Natural killer cell treated with Interleukin-12 subunit alpha and Interleukin-12 subunit beta and Interleukin-15 and Interleukin-18, amount 100 ng/mL, for 72 hours (primary cell): ENCODE data around the gene RUFY1. TPM values are rescaled to one million over a fixed set of nuclear protein-coding genes. Genes with fewer than 3 reads are reported as not detected.
A peak's percentile ranks its signal among the peaks of the same experiment; 100 is the strongest.

Experiments
- ATAC-seq, 2 donors: fragments of 150-1000 bp; cut with Tn5 transposase in 1 of 2; sonication (Bioruptor Pico), chemical (Tn5 transposase) in 1 of 2; 2 replicates each; pipeline ENCODE4 v1.10.0; 2021
- DNase-seq: peaks from one replicate; pipeline ENCODE4 v3.0.0; 2022; ENCODE audit warnings: low spot score
- H3K27ac Mint-ChIP-seq, 2 donors: 1 replicate in 1 of 2; 2 replicates in 1 of 2; pipeline ENCODE4 v1.8.0; 2022; ENCODE audit warnings: mixed read lengths in 2 of 2, mild to moderate bottlenecking in 1 of 2, moderate library complexity in 1 of 2
- H3K27me3 Mint-ChIP-seq, 2 donors: 1 replicate in 1 of 2; 2 replicates in 1 of 2; pipeline ENCODE4 v1.8.0; 2022; ENCODE audit warnings: mixed read lengths in 2 of 2
- H3K36me3 Mint-ChIP-seq: one replicate; pipeline ENCODE4 v1.8.0; 2022; ENCODE audit warnings: mixed read lengths
- H3K4me1 Mint-ChIP-seq, 2 donors: 1 replicate in 1 of 2; 2 replicates in 1 of 2; pipeline ENCODE4 v1.8.0; 2022; ENCODE audit warnings: low read depth in 2 of 2, mixed read lengths in 2 of 2, mild to moderate bottlenecking in 1 of 2
- H3K4me3 Mint-ChIP-seq: one replicate; pipeline ENCODE4 v1.8.0; 2022; ENCODE audit warnings: mixed read lengths
- H3K9me3 Mint-ChIP-seq: 2 replicates; pipeline ENCODE4 v1.8.0; 2022; ENCODE audit warnings: mixed read lengths
- total RNA-seq, 2 donors: library from RNA; stranded (reverse); gene quantifications; one replicate each; pipeline ENCODE4 v1.2.3, GENCODE V29; 2022

Gene RUFY1
- total RNA-seq, 2 donors from 2014 or later, result 29.2 to 41.0 TPM

GRCh38 chr5:179558932-179559283, 8.6 kb downstream of the RUFY1 start:
- Mint-ChIP-seq H3K36me3 (no peaks in the 10 kb centered on the region), H3K4me3 (peak overlapping the region; percentile 95), H3K4me1 (peaks cover 10 to 14% of the 10 kb centered on the region in 2 donors), H3K27ac (peak overlapping the region; percentile 80 to 91), H3K9me3 (no peaks in the 10 kb centered on the region), H3K27me3 (no peaks in the 10 kb centered on the region)
- no peak for DNase-seq
- no peak for ATAC-seq

- DNase-seq (peak; percentile 97), ATAC-seq (peak; percentile 100)
- Mint-ChIP-seq H3K27me3 (no peaks in the 10 kb centered on the region), H3K9me3 (no peaks in the 10 kb centered on the region), H3K4me3 (peak overlapping the region; percentile 95), H3K4me1 (peaks cover 10 to 14% of the 10 kb centered on the region in 2 donors), H3K36me3 (no peaks in the 10 kb centered on the region), H3K27ac (peak overlapping the region; percentile 80 to 91)
These were observed 9.2 kb downstream of the RUFY1 start for GRCh38 chr5:179559284-179560252.

GRCh38 chr5:179564526-179564925, 14.2 kb downstream of the RUFY1 start:
- peaks cover 9% of the 10 kb centered on the region for H3K36me3 Mint-ChIP-seq
- H3K4me1 Mint-ChIP-seq, result peaks cover 0 to 6% of the 10 kb centered on the region in 2 donors
- no peaks in the 10 kb centered on the region for H3K27me3 Mint-ChIP-seq
- no peak for DNase-seq
- ATAC-seq, result no peak
- no peak overlapping the region for H3K4me3 Mint-ChIP-seq
- H3K27ac Mint-ChIP-seq, result no peak overlapping the region
- H3K9me3 Mint-ChIP-seq, result no peaks in the 10 kb centered on the region

GRCh38 chr5:179568721-179569120, 18.4 kb downstream of the RUFY1 start:
- DNase-seq (no peak), ATAC-seq (no peak)
- Mint-ChIP-seq H3K27me3 (no peaks in the 10 kb centered on the region), H3K9me3 (no peaks in the 10 kb centered on the region), H3K4me1 (peaks cover 0 to 3% of the 10 kb centered on the region in 2 donors), H3K36me3 (peaks cover 10% of the 10 kb centered on the region), H3K4me3 (no peak overlapping the region), H3K27ac (no peak overlapping the region)

GRCh38 chr5:179572386-179572785, 22.0 kb downstream of the RUFY1 start:
- Mint-ChIP-seq H3K27me3 (no peaks in the 10 kb centered on the region), H3K36me3 (peaks cover 10% of the 10 kb centered on the region), H3K9me3 (no peaks in the 10 kb centered on the region), H3K4me1 (peaks cover 0 to 3% of the 10 kb centered on the region in 2 donors), H3K27ac (no peak overlapping the region), H3K4me3 (no peak overlapping the region)
- ATAC-seq (no peak), DNase-seq (no peak)

- Mint-ChIP-seq H3K9me3 (no peaks in the 10 kb centered on the region), H3K4me1 (no peaks in the 10 kb centered on the region), H3K27me3 (no peaks in the 10 kb centered on the region), H3K27ac (no peak overlapping the region), H3K36me3 (no peaks in the 10 kb centered on the region), H3K4me3 (no peak overlapping the region)
- DNase-seq (no peak), ATAC-seq (no peak)
These were observed 27.1 kb downstream of the RUFY1 start for GRCh38 chr5:179577286-179577960.

GRCh38 chr5:179585941-179586401, 35.6 kb downstream of the RUFY1 start:
- H3K4me3 Mint-ChIP-seq, result no peak overlapping the region

GRCh38 chr5:179588166-179588565, 37.8 kb downstream of the RUFY1 start:
- Mint-ChIP-seq H3K4me1 (peaks cover 0 to 4% of the 10 kb centered on the region in 2 donors), H3K27me3 (no peaks in the 10 kb centered on the region), H3K9me3 (no peaks in the 10 kb centered on the region), H3K36me3 (peaks cover 11% of the 10 kb centered on the region), H3K4me3 (no peak overlapping the region), H3K27ac (no peak overlapping the region)
- DNase-seq (no peak), ATAC-seq (no peak)

More at GRCh38 chr5:179585941-179586401, 35.6 kb downstream of the RUFY1 start:
- H3K27ac Mint-ChIP-seq, result no peak overlapping the region
- peaks cover 0 to 4% of the 10 kb centered on the region in 2 donors for H3K4me1 Mint-ChIP-seq
- DNase-seq, result no peak
- no peak for ATAC-seq
- H3K36me3 Mint-ChIP-seq, result peaks cover 5% of the 10 kb centered on the region
- no peaks in the 10 kb centered on the region for H3K27me3 Mint-ChIP-seq
- H3K9me3 Mint-ChIP-seq, result no peaks in the 10 kb centered on the region

GRCh38 chr5:179595916-179596315, 45.6 kb downstream of the RUFY1 start:
- DNase-seq (no peak), ATAC-seq (no peak)
- no peaks in the 10 kb centered on the region for H3K27me3 Mint-ChIP-seq
- H3K36me3 Mint-ChIP-seq, result peaks cover 17% of the 10 kb centered on the region
- H3K27ac Mint-ChIP-seq, result no peak overlapping the region
- peaks cover 0 to 3% of the 10 kb centered on the region in 2 donors for H3K4me1 Mint-ChIP-seq
- H3K9me3 Mint-ChIP-seq, result no peaks in the 10 kb centered on the region
- H3K4me3 Mint-ChIP-seq, result no peak overlapping the region

- Mint-ChIP-seq H3K27me3 (no peaks in the 10 kb centered on the region), H3K9me3 (no peaks in the 10 kb centered on the region), H3K36me3 (peaks cover 17% of the 10 kb centered on the region)
These were observed 46.1 kb downstream of the RUFY1 start for GRCh38 chr5:179596421-179596820.

GRCh38 chr5:179599100-179599499, 48.7 kb downstream of the RUFY1 start:
- ATAC-seq (no peak), DNase-seq (no peak)
- H3K27me3 Mint-ChIP-seq, result no peaks in the 10 kb centered on the region
- no peaks in the 10 kb centered on the region for H3K9me3 Mint-ChIP-seq
- peaks cover 0 to 3% of the 10 kb centered on the region in 2 donors for H3K4me1 Mint-ChIP-seq
- no peak overlapping the region for H3K27ac Mint-ChIP-seq
- H3K36me3 Mint-ChIP-seq, result peaks cover 7% of the 10 kb centered on the region
- H3K4me3 Mint-ChIP-seq, result no peak overlapping the region

More at GRCh38 chr5:179596421-179596820, 46.1 kb downstream of the RUFY1 start:
- DNase-seq, result no peak
- Mint-ChIP-seq H3K4me3 (no peak overlapping the region), H3K4me1 (peaks cover 0 to 3% of the 10 kb centered on the region in 2 donors), H3K27ac (no peak overlapping the region)
- no peak for ATAC-seq

GRCh38 chr5:179599566-179599965, 49.2 kb downstream of the RUFY1 start:
- Mint-ChIP-seq H3K27me3 (no peaks in the 10 kb centered on the region), H3K4me3 (no peak overlapping the region), H3K36me3 (peaks cover 7% of the 10 kb centered on the region), H3K9me3 (no peaks in the 10 kb centered on the region), H3K4me1 (peaks cover 0 to 3% of the 10 kb centered on the region in 2 donors), H3K27ac (no peak overlapping the region)
- no peak for DNase-seq
- no peak for ATAC-seq

GRCh38 chr5:179599973-179600372, 49.6 kb downstream of the RUFY1 start:
- Mint-ChIP-seq H3K36me3 (peaks cover 7% of the 10 kb centered on the region), H3K4me3 (no peak overlapping the region), H3K27me3 (no peaks in the 10 kb centered on the region), H3K9me3 (no peaks in the 10 kb centered on the region), H3K27ac (no peak overlapping the region), H3K4me1 (peaks cover 0 to 3% of the 10 kb centered on the region in 2 donors)
- no peak for ATAC-seq
- no peak for DNase-seq
